Activated CD8-positive, alpha-beta memory T cell treated with anti-CD3 and anti-CD28 coated beads for 4 hours (primary cell): Measurements from ENCODE around the gene SDSL.
A peak's percentile ranks its signal among the peaks of the same experiment; 100 is the strongest.

Source experiments
- DNase-seq, 2 donors: peaks; one replicate each; pipeline ENCODE4 v3.0.0-alpha.2; 2020; ENCODE audit warnings: low read depth in 2 of 2

SDSL gene

DNA sequence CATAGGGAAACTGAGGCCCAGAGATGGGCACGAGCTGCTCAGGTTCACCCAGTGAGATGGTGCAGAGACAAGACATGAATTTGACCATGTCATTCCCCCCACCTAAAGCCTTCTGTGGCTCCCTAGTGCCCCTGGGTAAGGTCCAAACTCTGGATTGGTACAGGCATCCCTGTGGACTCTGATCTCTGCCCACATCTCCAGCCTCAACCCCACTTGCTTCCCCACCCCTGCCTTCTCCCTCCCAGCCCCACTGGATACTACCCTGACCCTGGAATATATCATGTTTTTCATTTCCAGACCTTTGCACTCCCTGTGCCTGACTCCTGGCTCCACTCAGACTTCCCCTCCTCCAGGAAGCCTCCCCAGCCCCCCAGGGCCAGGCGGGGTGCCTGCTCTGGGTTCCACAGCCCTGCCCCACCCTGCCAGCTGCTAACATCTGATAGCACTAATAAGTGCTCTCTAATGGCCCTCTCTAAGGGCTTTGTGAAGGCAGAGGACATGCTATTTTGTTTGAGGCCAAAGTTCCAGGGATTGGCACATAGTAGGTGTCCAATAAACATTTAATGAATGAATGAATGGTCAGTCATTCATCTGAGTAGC lies 1.1 kb upstream of the SDSL start:
- no peak for DNase-seq

DNA sequence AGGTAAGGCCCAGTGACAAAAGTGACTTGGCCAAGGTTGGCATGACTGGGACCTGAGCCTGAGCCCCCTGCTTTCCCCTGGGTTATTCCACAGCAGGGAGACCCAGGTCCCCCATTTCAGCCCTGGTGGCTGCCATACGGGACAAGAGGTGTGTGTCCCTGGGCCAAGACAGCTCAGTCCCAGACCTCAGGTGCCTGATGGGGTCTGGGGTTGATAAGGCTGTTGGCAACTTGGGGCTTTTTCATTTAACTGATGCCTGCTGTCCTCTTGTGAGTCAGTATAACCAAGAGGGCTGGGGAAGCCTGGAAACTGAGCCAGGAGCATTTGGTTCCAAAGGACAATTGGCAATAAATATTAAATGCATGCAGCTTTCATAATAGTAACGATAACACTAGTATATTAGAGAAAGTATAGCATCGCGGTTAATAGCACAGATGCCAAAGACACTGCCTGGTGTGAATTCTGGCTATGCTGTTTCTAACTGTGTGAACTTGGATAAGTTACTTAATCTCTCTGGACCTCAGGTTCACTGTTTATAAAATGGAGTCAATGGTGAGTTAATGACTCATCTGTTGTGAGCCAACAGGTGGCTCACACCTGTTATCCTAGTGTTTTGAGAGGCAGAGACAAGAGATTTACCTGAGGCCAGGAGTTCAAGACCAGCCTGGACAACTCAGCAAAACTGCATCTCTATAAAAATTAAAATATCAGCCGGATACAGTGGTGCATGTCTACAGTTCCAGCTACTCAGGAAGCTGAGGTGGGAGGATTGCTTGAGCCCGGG lies 898 bp downstream of the SDSL start:
- no peak for DNase-seq

DNA sequence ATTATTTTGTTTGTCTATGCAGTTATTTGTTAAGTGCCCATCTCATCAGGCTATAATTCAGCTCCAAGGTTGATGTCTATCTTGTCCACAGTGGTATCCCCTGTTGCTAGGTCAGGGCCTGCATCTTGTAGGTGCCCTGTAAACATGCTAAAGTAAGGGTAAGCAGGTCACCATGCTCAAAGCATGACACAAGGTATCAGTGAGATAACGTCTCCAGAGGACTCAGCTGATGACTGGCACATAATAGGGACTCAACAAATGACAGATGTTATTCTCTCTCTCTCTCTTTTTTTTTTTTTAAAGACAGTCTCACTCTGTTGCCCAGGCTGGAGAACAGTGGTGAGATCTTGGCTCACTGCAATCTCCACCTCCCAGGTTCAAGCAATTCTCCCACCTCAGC lies 2.3 kb downstream of the SDSL start:
- DNase-seq: no peak

DNA sequence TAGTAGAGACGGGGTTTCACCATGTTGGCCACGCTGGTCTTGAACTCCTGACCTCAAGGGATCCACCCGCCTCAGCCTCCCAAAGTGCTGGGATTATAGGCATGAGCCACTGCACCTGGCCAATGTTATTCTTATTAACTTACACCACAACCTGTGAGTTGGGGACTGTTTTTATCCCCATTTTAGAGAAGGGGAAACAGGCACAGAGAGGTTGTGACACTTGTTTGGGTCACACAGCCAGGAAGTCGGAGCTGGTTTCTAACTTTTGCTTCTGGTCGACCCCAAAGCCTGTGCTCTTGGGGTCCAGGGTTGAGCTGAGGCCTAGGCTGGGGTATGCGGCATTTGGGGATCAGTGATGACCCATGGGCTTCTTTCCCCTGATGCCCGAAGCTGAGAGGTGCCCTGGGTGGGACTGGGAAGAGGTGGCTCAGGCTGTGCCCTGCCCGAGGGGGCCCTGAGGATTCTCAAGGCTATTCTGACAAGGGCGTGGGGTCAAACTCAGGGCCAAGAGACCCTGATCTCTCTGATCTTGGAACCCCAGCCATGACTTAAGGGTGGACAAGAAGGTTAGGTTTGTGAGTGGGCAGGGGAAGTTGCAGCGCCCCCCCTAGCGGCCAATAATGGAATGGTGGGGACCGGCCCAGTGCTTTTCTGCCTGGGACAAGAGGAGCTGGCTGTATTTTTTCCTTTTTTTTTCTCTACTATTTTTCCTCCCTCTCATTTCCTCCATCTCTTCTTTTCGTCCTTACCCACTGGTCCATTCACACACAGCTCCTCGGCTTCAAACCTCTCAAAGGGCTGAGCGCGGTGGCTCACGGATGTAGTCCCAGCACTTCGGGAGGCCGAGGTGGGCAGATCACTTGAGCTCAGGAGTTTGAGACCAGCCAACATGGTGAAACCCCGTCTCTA lies 3.0 kb downstream of the SDSL start:
- DNase-seq: peak in 1 of 2 donors; percentile 16

DNA sequence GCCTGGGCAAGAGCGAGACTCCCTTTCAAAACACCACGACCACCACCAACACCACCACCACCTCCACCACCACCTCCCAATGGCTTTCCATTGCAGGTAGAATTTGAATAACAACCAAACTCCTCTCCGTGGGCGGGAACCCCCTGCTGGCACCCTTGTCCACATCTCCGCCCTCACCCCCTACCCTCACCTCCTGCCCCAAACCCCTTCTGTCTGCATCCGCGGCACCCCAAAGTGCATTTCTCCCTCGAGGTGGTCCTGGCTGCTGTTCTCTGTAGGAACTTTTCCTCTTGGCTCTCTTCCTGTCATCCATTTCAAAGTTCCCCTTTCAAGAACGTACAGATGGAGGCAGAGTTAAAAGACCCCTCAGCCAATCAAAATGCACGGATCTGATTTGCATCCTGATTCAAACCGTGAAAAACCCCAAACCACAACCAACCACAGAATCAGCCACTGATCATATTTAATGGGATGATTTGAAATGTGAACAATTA lies 3.8 kb downstream of the SDSL start:
- no peak for DNase-seq

DNA sequence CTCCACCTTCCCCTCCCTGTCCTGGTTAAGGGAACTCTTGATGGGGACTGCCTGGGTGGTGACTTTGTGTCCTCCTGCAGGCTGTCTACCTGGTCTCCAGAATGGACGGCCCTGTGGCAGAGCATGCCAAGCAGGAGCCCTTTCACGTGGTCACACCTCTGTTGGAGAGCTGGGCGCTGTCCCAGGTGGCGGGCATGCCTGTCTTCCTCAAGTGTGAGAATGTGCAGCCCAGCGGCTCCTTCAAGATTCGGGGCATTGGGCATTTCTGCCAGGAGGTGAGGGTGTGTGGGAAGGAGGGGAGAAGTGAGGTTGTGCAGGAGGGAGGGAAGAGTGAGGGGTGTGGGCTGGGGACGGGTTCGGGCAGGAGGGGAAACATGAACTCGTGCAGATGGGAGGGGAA lies 5.7 kb downstream of the SDSL start:
- no peak for DNase-seq

DNA sequence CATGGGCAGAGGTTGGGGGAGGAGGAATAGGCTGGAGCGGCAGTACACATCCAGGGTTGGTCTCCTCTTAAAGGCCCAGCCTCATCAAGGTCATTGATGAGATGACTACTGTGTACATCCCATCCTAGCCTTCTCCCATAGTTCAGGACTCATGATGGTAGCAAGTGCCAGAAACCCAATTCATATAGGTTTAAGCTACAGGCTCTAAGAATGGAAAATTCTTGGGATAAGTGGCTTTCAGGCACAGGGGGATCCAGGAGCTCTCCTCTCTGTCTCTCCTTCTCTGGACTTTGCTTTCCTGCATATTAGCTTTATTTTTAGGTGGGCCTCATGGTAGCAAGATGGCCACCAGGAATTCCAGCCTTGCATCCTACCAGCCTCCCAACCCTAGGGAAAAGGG lies 6.3 kb downstream of the SDSL start:
- DNase-seq: no peak

DNA sequence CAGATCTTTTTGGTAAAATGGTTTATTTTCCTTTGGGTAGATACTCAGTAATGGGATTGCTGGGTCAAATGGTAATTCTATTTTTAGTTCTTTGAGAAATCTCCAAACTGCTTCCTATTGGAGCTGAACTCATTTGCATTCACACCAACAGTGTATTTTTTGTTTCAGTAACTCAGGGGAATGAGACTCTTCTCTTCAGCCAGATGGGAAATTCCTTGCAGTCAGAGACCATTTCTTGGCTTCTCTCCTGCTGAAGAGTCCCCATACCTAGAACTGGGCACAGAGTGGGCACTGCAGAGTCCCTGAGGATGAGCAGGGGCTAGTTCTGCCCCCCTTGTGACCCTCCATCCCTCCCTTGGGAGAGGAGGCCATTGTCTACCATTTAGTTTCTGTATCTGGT lies 10.8 kb downstream of the SDSL start:
- DNase-seq: no peak

DNA sequence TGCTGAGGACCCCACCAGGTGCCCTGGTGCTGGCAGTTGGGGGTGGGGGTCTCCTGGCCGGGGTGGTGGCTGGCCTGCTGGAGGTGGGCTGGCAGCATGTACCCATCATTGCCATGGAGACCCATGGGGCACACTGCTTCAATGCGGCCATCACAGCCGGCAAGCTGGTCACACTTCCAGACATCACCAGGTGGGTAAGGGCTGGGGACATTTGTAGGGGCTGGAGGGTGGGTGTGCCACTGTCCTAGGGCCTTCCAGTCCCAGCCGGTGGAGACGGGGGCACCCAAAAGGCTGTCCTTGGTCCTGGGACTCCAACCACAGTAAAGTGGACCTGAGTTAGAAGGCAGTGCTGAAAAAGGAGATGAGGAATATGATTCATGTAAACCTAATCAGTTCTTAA lies 13.2 kb downstream of the SDSL start:
- DNase-seq: no peak

DNA sequence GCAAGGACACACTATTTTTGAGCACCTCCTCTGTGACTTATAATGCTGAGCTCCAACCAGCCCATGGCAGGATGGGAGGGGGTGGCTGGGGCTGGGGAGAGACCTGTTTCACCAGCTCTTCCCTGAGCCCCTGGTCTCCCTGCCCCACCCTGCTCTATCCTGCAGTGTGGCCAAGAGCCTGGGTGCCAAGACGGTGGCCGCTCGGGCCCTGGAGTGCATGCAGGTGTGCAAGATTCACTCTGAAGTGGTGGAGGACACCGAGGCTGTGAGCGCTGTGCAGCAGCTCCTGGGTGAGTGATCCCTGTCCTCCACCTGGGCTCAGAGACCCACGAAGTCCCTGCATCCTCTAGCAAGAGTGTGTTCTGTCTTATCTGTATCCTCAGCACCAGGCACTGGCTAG lies 14.4 kb downstream of the SDSL start:
- no peak for DNase-seq

DNA sequence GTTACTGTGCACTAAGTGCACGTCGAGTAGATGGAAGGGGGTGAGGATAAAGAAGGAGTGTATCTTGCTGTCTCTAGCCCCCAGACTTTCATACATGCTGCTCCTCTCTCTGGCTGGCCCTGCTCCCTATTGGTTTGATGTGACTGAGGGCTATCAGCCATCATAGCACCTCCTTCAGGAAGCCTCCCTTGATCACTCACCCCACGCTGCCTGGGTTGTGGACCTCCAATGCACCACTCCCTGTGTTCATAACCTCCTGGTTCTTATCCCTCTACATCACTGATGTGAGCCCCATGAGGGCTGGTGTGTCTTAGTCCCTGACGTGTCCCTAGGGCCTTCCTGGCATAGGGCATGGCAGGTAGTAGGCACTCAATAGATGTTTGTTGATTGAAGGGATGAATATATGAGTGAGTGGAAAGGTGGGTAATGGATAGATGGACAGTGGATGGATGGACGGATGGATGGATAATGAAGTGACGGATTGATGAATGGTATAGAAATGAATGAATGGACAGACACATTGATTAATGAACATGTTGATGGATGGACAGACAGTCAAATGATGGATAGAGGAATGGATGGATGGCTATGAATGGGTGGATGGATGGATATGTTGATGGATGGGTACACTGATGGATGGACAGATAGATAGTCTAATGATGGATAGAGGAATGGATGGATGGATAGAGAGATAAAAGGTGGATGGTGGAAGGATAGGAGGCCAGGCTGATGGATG lies 15.0 kb downstream of the SDSL start:
- no peak for DNase-seq

DNA sequence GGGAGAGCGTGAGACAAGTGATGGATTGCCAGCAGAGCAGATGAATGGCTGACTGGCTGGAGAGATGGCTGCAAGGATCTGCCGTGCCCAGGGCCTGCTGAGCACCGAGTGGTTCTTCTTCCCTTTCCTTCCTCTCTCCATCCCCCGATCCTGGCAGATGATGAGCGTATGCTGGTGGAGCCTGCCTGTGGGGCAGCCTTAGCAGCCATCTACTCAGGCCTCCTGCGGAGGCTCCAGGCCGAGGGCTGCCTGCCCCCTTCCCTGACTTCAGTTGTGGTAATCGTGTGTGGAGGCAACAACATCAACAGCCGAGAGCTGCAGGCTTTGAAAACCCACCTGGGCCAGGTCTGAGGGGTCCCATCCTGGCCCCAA lies 15.5 kb downstream of the SDSL start:
- DNase-seq: no peak

DNA sequence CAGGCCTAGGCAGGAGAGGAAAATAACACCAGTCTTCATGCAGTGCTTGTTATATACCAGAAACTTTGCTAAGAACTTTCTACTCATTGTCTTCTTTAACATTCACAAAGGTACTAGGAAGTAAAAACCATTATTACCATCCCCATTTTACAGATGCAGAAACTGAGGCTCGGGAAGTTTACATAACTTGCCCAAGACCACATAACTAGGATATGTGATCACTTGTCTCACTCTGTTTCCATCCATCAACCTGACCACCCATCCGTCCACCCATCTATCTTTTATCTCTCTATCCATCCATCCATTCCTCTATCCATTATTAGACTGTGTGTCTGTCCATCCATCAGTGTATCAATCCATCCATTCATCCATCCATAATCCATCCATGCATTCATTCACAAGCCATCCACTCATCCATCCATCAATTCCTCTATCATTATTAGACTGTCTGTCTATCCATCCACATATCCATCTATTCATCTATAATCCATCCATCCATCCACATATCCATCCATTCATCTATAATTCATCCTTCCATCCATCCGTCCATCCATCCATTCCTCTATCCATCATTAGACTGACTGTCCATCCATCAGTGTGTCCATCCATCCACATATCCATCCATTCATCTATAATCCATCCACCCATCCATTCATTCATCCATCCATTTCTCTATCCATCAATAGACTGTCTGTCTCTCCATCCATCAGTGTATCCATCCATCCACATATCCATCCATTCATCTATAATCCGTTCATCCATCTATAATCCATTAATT lies 16.5 kb downstream of the SDSL start:
- no peak for DNase-seq

DNA sequence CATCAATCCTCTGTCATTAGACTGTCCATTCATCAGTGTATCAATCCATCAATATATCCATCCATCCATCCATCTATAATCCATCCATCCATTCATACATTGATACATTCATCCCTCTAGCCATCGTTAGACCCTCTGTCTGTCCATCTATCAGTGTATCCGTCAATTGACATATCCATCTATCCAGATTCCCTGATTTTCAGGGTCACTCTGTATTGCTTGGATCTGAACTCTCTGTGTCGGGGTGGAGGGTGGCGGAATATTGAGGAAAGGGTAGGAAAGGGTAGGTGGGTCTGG lies 17.1 kb downstream of the SDSL start:
- no peak for DNase-seq

DNA sequence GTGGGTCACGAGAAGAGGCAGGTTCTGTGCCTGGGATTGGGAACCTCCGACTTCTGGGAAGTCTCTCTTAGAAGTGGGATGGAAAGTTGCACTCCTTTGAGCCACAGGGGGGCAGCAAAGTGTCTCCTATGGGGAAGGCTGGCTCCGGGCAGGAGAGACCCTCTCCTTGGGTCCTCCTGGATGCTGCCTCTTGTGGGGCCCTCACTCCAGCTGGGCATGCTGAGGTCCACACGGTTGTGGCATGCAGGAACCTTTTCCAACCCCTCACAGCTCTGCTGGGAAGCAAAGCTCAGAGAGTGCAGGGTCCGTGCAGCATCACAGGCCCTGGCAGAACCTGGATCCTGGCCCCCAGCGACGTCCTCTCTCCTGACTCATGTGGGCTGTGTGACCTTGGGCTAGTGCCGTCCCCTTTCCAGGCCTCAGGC lies 17.4 kb downstream of the SDSL start:
- DNase-seq: no peak

DNA sequence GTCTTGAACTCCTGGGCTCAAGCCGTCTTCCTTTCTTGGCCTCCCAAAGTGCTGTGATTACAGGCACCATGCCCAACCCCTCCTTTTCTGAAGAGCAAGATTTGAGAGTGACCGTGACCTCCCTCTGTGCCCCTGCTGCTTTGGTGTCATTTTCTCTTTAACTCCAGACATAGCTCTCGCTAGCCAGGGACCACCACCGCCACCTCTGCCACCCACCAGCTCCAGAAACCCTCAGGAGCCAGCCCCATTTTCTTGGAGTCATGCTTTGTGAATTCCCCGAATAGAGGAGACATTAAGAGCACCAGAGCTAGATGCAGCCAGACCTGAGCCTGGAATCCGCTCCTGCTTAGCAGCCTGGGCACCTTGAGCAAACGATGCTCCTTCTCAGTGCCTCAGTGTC lies 18.2 kb downstream of the SDSL start:
- DNase-seq: no peak

DNA sequence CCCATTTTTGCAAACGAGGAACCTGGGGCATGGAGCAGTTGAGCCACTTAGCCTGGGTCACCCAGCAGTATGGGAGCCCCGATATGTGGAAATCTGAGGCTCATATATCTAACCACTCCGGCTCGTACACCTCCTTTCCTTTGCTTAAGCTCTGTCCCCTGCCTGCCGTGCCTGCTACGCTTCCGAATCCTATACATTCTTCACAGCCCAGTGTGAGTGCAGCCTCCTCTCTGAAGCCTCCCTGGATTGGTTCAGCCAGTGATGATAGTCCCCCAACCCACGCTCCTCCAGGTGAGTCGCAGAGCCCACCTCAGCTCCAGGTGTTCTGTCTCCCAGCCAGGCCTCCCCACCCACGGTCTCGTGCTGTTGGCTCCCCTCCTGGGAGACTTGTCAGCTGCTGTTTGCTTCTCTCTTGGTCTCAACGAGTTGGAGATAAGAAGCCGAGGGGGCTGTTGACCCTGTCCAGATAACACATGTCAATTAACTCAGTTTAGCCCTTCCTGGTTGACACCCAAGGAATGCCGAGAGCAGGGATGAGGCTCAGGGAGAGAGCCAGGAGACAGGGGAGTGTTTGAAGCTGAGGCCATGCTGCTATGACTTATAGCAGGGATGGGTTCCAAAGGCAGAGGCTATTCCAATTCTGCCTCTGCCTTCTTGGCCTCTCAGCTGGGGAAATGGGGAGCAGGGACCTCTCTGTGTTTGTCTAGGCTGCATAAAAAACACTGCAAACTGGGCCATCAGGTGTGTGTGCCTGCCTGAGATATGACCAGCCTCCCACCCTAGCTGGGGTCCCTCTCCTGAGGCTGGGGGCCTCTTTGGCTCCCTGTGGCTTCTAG lies 19.0 kb downstream of the SDSL start:
- DNase-seq: no peak

DNA sequence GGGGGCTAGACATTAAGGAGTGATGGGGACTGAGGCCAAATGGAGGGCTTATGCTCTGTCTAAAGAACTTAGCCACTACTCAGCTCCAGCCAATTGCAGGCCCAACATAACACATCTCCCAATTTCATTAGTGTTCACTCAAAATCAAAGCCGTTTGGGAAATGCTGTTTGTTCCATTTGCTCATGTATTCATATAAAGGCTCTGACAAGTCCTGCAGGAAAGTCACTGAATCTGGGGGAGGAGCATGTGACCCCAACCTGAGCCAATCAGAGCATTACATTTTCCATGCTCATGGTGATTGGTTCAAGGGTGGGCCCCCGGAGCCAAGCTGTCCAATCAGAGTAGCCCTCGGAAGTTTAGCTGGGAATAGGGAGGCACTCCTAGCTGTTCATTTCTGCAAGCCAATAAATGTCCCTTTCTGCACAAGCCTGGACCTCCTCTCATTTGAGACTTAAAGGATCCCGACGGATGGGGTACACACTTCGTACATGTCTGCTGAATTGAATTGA lies 20.9 kb downstream of the SDSL start:
- DNase-seq: no peak

DNA sequence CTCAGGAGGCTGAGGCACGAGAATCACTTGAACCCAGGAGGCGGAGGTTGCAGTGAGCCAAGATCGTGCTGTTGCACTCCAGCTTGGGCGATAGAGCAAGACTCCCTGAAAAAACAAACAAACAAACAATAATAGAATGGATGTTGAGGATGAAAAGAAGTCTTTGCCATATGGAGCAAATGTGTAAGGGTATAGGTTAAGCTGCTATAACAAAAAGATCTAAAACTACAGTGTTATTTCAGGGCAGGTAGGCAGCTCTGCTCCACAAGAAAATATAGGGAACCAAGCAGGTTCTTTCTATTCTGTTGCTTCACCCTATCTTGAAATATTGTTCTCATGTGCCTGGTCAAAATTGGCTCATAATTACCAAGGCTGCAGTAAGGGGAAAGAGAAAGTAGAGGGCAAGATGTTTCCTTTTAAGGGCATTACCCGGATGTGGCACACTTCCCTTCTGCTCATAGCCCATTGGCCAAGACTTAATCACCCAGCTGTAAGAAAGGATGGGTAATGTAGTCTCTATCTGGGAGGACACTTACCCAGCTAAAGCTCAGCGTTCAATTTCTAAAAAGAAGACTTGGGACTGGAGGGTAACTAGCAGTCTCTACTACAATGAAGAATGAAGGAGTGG lies 23.5 kb downstream of the SDSL start:
- no peak for DNase-seq

DNA sequence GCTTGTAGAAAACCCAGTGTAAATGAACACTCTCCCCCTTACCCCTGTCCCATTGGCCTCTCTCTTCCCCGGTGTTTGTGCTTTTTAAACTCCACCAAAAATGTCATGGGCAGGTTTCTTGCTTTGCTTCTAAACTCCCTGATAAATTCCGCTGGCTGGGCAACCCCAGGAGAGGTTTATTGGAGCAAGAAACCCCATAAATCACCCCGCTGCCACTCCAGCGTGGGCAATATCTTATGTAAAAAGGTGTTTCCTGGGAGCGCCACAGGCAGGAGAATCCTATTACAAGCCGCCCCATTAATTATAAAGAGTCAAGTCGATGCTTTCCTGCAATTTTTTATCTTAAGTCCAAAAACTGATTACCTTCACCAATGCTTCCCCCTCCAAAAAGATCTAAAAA lies 26.7 kb downstream of the SDSL start:
- DNase-seq: no peak
